IPS-18a (cell line): ENCODE measurements around the gene EFCAB6.

ENCODE experiments used
- H3K27ac ChIP-seq: one replicate; pipeline ENCODE4 v1.5.1; 2013; ENCODE audit warnings: low read length
- H3K27me3 ChIP-seq: one replicate; pipeline ENCODE4 v1.6.1; 2013; ENCODE audit warnings: mild to moderate bottlenecking, low read length; ENCODE audit not compliant: control insufficient read depth, insufficient read depth
- H3K36me3 ChIP-seq: one replicate; pipeline ENCODE4 v1.6.1; 2013; ENCODE audit warnings: low read depth, low read length; ENCODE audit not compliant: control insufficient read depth
- H3K4me1 ChIP-seq: one replicate; pipeline ENCODE4 v1.6.1; 2013; ENCODE audit warnings: low read depth, low read length; ENCODE audit not compliant: control insufficient read depth
- H3K4me3 ChIP-seq: one replicate; pipeline ENCODE4 v1.5.1; 2013; ENCODE audit warnings: low read length
- H3K9ac ChIP-seq: one replicate; pipeline ENCODE4 v1.6.1; 2013; ENCODE audit warnings: mild to moderate bottlenecking, low read length, moderate library complexity
- H3K9me3 ChIP-seq: one replicate; pipeline ENCODE4 v1.6.1; 2013; ENCODE audit warnings: low read depth, low read length; ENCODE audit not compliant: control insufficient read depth

The EFCAB6 gene

DNA sequence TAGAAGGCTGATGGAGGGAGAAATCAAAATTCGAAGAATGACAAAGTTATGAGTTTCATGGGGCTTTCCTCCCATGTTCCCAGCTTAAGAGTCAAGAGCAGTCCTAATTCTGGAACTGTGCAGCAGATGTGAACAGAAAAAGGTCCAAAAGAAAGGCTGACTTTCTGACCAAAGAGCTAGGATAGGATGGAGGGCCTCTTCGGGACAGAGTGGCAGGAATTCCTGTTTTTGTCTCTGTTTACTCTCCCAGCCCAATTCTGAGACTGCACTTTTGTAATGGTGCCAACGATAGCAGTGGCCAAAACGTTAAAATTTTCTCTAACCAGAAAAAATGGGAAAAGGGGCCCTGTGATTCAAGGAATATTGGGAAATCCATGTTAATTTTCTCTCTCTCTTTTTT lies 193.6 kb downstream of the EFCAB6 start:
- Histone ChIP-seq H3K9ac (no peak overlapping the region), H3K4me3 (no peak overlapping the region), H3K9me3 (peaks cover 8% of the 10 kb centered on the region), H3K27me3 (no peaks in the 10 kb centered on the region), H3K4me1 (no peaks in the 10 kb centered on the region), H3K36me3 (no peaks in the 10 kb centered on the region), H3K27ac (no peak overlapping the region)

DNA sequence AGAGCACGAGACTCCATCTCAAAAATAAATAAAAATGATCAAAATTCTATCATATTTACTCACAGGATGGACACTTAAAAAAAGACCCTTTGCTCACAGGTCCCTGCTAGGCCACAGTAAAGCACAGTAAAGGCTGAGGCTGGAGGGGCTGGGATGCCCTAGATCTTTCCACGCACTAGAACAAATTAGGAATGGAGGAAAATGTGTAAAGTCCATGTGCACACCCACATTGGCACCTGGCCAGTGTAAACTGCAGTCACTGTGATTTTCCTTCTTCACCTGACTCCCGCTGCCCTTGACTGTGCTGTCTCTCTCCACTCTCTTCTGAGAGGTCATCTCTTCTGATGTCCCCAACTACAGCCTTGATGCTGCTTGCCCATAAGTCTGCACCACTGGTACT lies 195.5 kb downstream of the EFCAB6 start:
- Histone ChIP-seq H3K27ac (no peak overlapping the region), H3K4me1 (no peaks in the 10 kb centered on the region), H3K9ac (no peak overlapping the region), H3K4me3 (no peak overlapping the region), H3K9me3 (peaks cover 8% of the 10 kb centered on the region), H3K36me3 (no peaks in the 10 kb centered on the region), H3K27me3 (no peaks in the 10 kb centered on the region)

DNA sequence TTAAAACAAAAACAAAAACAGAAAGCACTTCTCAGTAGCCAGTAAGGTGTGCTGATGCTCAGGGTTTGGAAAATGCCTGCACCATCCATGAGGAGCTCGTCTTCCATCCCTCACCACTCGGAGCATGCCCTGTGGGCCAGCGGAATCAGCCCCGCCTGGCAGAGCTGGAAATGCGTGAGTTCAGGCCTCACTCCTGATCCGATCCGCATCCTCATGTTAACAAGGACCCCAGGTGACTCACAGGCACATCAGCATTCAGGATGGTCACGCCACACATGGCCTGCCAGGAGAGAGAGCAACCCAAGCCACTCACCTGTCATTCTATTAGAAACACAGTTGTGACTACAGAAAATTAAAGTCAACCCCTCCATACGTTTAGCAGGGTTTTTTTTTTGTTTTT lies 211.8 kb downstream of the EFCAB6 start:
- H3K36me3 ChIP-seq: no peaks in the 10 kb centered on the region
- H3K9ac ChIP-seq: no peak overlapping the region
- no peak overlapping the region for H3K27ac ChIP-seq
- H3K27me3 ChIP-seq: no peaks in the 10 kb centered on the region
- H3K4me1 ChIP-seq: peaks cover 7% of the 10 kb centered on the region
- no peaks in the 10 kb centered on the region for H3K9me3 ChIP-seq
- H3K4me3 ChIP-seq: no peak overlapping the region

DNA sequence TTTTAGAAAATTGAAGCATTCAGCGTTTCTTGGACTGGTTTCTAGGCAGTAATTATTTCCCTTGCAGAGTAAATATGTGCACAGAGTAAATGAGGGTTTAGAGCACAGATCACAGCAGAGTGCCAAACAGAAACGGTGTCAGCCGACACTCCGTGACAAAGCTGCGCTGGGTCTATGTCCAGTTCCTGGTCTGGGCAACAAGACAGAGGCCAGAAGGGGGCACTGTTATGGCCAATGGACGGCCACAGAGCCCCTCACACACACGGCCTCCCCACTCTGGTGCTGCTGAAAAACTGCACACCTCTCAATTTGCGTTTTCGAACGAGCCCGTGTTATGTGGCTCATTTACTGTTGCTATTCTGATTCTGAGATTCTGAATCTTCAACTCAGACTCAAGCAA lies 219.6 kb downstream of the EFCAB6 start:
- Histone ChIP-seq H3K4me3 (no peak overlapping the region), H3K27ac (no peak overlapping the region), H3K36me3 (no peaks in the 10 kb centered on the region), H3K4me1 (no peaks in the 10 kb centered on the region), H3K9ac (no peak overlapping the region), H3K9me3 (no peaks in the 10 kb centered on the region), H3K27me3 (no peaks in the 10 kb centered on the region)

DNA sequence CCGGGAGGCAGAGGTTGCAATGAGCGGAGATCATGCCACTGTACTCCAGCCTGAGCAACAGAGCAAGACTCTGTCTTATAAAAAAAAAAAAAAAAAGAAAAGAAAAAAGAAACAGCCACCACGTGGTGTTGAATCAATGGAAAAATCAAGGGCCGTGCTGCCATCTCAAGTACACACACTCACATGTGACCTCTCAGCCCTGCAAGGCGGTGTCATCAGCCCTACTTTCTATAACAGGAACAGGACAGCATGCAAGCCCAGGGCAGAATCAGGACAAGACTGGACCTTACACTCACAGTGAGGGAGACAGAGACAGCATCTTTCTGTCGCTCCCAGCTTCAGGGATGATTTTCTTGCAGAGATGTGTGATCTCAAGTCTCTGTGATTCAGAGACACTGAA lies 220.7 kb downstream of the EFCAB6 start:
- Histone ChIP-seq H3K9ac (no peak overlapping the region), H3K27me3 (no peaks in the 10 kb centered on the region), H3K9me3 (no peaks in the 10 kb centered on the region), H3K4me1 (no peaks in the 10 kb centered on the region), H3K4me3 (no peak overlapping the region), H3K27ac (no peak overlapping the region), H3K36me3 (no peaks in the 10 kb centered on the region)

DNA sequence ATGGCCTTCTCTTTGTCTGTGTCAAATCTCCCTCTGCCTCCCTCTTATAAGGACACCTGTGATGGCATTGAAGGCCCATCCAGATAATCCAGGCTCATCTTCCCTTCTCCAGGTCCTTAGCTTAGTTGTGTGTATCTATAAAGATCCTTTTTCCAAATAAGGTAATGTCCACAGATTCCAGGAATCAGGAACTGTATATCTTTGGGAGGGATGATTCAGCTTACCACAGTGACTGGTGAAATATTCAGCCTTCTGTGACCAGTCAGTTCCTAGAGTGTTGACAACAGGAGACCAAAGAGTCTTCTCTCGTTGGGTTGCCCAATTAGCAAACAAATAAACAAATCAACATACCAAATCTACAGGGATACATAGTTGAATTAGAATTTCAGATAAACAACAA lies 224.5 kb downstream of the EFCAB6 start:
- Histone ChIP-seq H3K36me3 (no peaks in the 10 kb centered on the region), H3K4me1 (no peaks in the 10 kb centered on the region), H3K4me3 (no peak overlapping the region), H3K9ac (no peak overlapping the region), H3K9me3 (no peaks in the 10 kb centered on the region), H3K27me3 (no peaks in the 10 kb centered on the region), H3K27ac (no peak overlapping the region)

DNA sequence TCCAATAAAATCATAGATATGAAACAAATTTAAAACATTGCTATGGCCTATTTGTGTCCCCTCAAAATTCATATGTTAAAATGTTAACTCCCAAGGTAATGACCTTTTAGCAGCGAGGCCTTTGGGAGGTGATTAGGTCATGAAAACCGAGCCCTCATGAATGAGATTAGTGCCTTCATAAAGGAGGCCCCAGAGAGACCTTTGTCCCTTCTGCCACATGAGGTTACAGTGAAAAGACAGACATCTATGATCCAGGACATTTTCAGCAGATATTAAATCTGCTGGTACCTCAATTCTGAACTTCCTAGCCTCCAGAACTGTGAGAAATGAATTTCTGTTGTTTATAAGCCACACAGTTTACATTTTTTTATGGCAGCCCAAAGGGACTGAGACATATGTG lies 228.6 kb downstream of the EFCAB6 start:
- H3K27ac ChIP-seq: no peak overlapping the region
- H3K36me3 ChIP-seq: no peaks in the 10 kb centered on the region
- no peak overlapping the region for H3K9ac ChIP-seq
- no peaks in the 10 kb centered on the region for H3K27me3 ChIP-seq
- no peak overlapping the region for H3K4me3 ChIP-seq
- no peaks in the 10 kb centered on the region for H3K4me1 ChIP-seq
- no peaks in the 10 kb centered on the region for H3K9me3 ChIP-seq

DNA sequence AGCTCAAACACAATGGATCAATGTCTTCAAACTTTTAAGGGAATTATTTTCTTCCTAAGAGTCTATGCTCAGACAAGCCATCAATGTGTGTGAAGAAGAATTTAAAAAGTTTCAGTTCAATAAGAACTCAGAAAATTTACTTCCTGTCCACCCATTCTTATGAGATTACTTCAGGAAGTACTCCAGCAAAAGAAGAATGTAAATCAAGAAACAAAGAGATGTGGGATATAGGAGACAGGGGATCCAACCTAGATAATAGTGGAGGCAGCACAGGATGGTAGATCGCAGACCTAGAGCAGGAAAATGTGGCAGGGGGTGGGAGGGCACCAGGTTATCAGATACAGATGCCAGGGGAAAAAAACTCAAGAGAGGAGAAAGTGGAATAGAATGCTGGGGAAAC lies 229.7 kb downstream of the EFCAB6 start:
- Histone ChIP-seq H3K9me3 (no peaks in the 10 kb centered on the region), H3K4me1 (no peaks in the 10 kb centered on the region), H3K27me3 (no peaks in the 10 kb centered on the region), H3K27ac (no peak overlapping the region), H3K4me3 (no peak overlapping the region), H3K9ac (no peak overlapping the region), H3K36me3 (no peaks in the 10 kb centered on the region)

DNA sequence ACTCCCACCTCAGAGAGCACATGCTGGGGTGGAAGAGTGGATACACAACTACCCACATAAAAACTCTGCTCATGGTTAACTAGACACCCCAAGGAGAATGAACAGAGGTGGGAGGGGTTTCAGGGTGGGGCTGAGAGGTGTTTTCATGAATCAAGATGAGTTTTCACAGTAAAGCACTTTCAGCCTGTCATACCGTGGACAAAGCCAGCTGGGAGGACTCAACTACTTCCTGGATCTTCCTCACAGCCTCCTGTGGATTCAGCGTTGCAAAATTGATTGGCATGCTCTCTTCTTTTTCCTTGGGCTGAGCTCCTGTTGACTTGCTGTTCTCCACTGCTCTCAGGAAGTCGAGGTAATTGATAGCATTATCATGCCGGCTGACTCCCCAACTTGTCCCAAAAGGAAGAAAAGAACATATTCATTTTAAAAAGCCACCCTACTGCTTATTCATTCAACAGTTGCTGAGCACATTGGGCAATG lies 231.8 kb downstream of the EFCAB6 start:
- Histone ChIP-seq H3K9ac (no peak overlapping the region), H3K9me3 (no peaks in the 10 kb centered on the region), H3K36me3 (no peaks in the 10 kb centered on the region), H3K4me1 (no peaks in the 10 kb centered on the region), H3K4me3 (no peak overlapping the region), H3K27ac (no peak overlapping the region), H3K27me3 (no peaks in the 10 kb centered on the region)

DNA sequence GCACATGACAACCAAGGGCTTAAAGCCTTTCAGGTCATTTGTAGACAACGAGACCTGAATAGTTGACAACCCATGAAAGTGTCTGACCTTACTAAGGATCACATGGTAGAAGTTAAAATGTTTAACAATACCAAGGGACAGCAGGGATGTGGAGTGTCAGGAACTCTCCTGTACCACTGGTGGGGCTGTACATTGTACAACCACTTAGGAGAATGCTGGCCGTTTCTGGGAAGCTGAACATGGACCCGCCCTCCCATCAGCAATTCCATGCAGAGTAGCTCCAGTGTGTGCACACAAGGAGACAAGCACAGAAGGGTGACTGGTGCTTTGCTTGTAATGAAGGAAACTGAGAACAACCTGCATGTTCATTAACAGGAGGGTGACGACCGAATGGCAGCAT lies 237.4 kb downstream of the EFCAB6 start:
- no peaks in the 10 kb centered on the region for H3K27me3 ChIP-seq
- H3K27ac ChIP-seq: no peak overlapping the region
- H3K9me3 ChIP-seq: no peaks in the 10 kb centered on the region
- no peak overlapping the region for H3K4me3 ChIP-seq
- no peaks in the 10 kb centered on the region for H3K36me3 ChIP-seq
- H3K9ac ChIP-seq: no peak overlapping the region
- H3K4me1 ChIP-seq: peaks cover 19% of the 10 kb centered on the region

DNA sequence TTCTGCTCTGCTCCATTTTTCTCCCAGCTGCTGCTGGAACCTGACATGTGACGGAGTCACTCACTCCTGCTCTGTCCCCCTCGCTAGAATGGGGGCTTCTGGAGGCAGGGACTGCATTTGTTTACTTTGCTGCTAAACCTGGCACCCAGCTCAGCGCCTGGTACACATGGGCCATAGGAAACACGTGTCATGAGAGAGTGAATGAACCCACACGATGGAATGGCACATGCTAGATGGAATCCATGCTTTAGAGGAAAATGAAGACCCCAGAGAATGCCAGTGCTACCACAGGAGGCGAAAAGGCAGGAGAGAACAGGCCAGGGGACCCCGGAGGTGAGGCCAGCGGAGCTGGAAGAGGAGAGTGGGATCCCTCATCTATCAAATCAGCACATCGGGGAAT lies 239.4 kb downstream of the EFCAB6 start:
- H3K9ac ChIP-seq: no peak overlapping the region
- H3K36me3 ChIP-seq: no peaks in the 10 kb centered on the region
- no peaks in the 10 kb centered on the region for H3K9me3 ChIP-seq
- H3K4me3 ChIP-seq: no peak overlapping the region
- no peak overlapping the region for H3K27ac ChIP-seq
- no peaks in the 10 kb centered on the region for H3K27me3 ChIP-seq
- peaks cover 19% of the 10 kb centered on the region for H3K4me1 ChIP-seq

DNA sequence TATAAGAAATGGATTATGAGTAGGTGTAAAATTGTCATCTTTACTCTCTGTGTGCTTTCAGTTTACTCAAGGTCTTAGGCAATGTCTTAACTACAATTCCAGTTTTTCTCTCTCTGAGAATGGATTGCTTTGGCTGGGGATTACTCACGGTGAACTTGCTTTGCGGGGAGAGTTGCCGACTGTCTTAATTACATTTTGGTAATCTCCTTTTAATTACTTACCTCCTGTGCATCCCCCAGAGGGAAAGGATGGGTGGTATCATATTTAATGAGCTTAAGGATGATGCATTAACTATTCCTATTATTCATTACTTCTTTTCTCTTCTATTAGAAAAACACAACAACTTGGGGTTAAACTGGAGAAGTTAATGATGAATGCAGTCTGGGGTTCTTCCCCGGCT lies 240.9 kb downstream of the EFCAB6 start:
- Histone ChIP-seq H3K27me3 (no peaks in the 10 kb centered on the region), H3K9ac (no peak overlapping the region), H3K27ac (no peak overlapping the region), H3K9me3 (no peaks in the 10 kb centered on the region), H3K4me3 (no peak overlapping the region), H3K36me3 (no peaks in the 10 kb centered on the region), H3K4me1 (peaks cover 19% of the 10 kb centered on the region)
